Neural progenitor cell (in vitro differentiated cells): ENCODE results near the gene THBS1. TPM values are rescaled to one million over a fixed set of nuclear protein-coding genes. Genes with fewer than 3 reads are reported as not detected.

Experiments
- DNase-seq: peaks from one replicate; pipeline ENCODE4 v3.0.0-alpha.2; 2016; ENCODE audit warnings: low spot score
- H2AFZ ChIP-seq: fragments of 200-600 bp; sonication (generic); replicated peaks from 2 replicates; pipeline ENCODE4 v1.6.1; 2016; ENCODE audit warnings: antibody characterized with exemption
- H3F3A ChIP-seq: fragments of 200-600 bp; sonication (generic); 2 replicates; pipeline ENCODE4 v1.6.1; 2016; ENCODE audit warnings: antibody characterized with exemption, low read depth
- H3K27ac ChIP-seq: fragments of 200-600 bp; sonication (generic); 2 replicates; pipeline ENCODE4 v1.5.1; 2016; ENCODE audit warnings: mild to moderate bottlenecking
- H3K27me3 ChIP-seq: fragments of 200-600 bp; sonication (generic); 2 replicates; pipeline ENCODE4 v1.6.1; 2016; ENCODE audit warnings: mild to moderate bottlenecking, moderate library complexity
- H3K36me3 ChIP-seq: fragments of 200-600 bp; sonication (generic); 2 replicates; pipeline ENCODE4 v1.5.1; 2016
- H3K4me1 ChIP-seq: fragments of 200-600 bp; sonication (generic); 2 replicates; pipeline ENCODE4 v1.6.1; 2016; ENCODE audit warnings: mixed run types
- H3K4me2 ChIP-seq: fragments of 200-600 bp; sonication (generic); 2 replicates; pipeline ENCODE4 v1.6.1; 2016
- H3K4me3 ChIP-seq: fragments of 200-600 bp; sonication (generic); 2 replicates; pipeline ENCODE4 v1.5.1; 2016
- H3K79me2 ChIP-seq: fragments of 200-600 bp; sonication (generic); 2 replicates; pipeline ENCODE4 v1.6.1; 2016; ENCODE audit warnings: low read depth
- H3K9ac ChIP-seq: fragments of 200-600 bp; sonication (generic); 2 replicates; pipeline ENCODE4 v1.6.1; 2016
- H3K9me3 ChIP-seq: fragments of 200-600 bp; sonication (generic); 2 replicates; pipeline ENCODE4 v1.5.1; 2016; ENCODE audit warnings: low read depth
- H4K20me1 ChIP-seq: fragments of 200-600 bp; sonication (generic); 2 replicates; pipeline ENCODE4 v1.6.1; 2016; ENCODE audit warnings: low read depth
- H3K27ac Mint-ChIP-seq: 3 replicates; pipeline ENCODE4 v1.8.0; 2021; ENCODE audit warnings: mixed read lengths
- H3K27me3 Mint-ChIP-seq: 2 replicates; pipeline ENCODE4 v1.8.0; 2022; ENCODE audit warnings: low read depth, mild to moderate bottlenecking, inconsistent platforms, moderate library complexity, mixed read lengths; ENCODE audit not compliant: insufficient read depth
- H3K36me3 Mint-ChIP-seq: 3 replicates; pipeline ENCODE4 v1.8.0; 2021; ENCODE audit warnings: mixed read lengths
- H3K4me1 Mint-ChIP-seq: 3 replicates; pipeline ENCODE4 v1.8.0; 2021; ENCODE audit warnings: mixed read lengths
- H3K4me3 Mint-ChIP-seq: 3 replicates; pipeline ENCODE4 v1.8.0; 2021; ENCODE audit warnings: mild to moderate bottlenecking, moderate library complexity, mixed read lengths
- H3K9me3 Mint-ChIP-seq: 3 replicates; pipeline ENCODE4 v1.8.0; 2020; ENCODE audit warnings: mixed read lengths
- EZH2 ChIP-seq: fragments of 200-600 bp; sonication (generic); IDR thresholded peaks from 2 replicates; pipeline ENCODE4 v1.6.1; 2017; ENCODE audit warnings: antibody characterized with exemption, mild to moderate bottlenecking, moderate library complexity
- EZH2phosphoT487 ChIP-seq: fragments of 200-600 bp; sonication (generic); IDR thresholded peaks from 2 replicates; pipeline ENCODE4 v1.6.1; 2017; ENCODE audit warnings: antibody characterized with exemption
- total RNA-seq: library from RNA; depleted of rRNA; stranded (reverse); fragments of >200 nt; gene quantifications from 2 replicates; pipeline ENCODE4 v1.2.3, GENCODE V29; 2015; ENCODE audit warnings: low replicate concordance
- TF ChIP-seq, protein P1 (sequence below): fragments of 200-600 bp; sonication (generic); IDR thresholded peaks from 2 replicates; pipeline ENCODE4 v1.5.1; 2017; ENCODE audit warnings: antibody characterized with exemption, mild to moderate bottlenecking

The THBS1 gene
- total RNA-seq, 1 donor from 2014 or later: 14.6 TPM

- H3K4me3 Mint-ChIP-seq: no peak overlapping the region
Observed at GRCh38 chr15:39644136-39644535, 63.3 kb downstream of the THBS1 start.

GRCh38 chr15:39645138-39645975 is 64.5 kb downstream of the THBS1 start:
- Histone ChIP-seq H2AFZ (peak overlapping the region; percentile 66), H3K27me3 (no peaks in the 10 kb centered on the region), H3K27ac (no peak overlapping the region), H3K4me2 (no peak overlapping the region), H3K9ac (no peak overlapping the region), H3K9me3 (no peaks in the 10 kb centered on the region), H3K4me3 (no peak overlapping the region), H3F3A (no peaks in the 10 kb centered on the region), H3K79me2 (no peaks in the 10 kb centered on the region), H3K4me1 (peaks cover 19% of the 10 kb centered on the region), H4K20me1 (no peaks in the 10 kb centered on the region), H3K36me3 (no peaks in the 10 kb centered on the region)
- TF ChIP-seq, protein P1, sequence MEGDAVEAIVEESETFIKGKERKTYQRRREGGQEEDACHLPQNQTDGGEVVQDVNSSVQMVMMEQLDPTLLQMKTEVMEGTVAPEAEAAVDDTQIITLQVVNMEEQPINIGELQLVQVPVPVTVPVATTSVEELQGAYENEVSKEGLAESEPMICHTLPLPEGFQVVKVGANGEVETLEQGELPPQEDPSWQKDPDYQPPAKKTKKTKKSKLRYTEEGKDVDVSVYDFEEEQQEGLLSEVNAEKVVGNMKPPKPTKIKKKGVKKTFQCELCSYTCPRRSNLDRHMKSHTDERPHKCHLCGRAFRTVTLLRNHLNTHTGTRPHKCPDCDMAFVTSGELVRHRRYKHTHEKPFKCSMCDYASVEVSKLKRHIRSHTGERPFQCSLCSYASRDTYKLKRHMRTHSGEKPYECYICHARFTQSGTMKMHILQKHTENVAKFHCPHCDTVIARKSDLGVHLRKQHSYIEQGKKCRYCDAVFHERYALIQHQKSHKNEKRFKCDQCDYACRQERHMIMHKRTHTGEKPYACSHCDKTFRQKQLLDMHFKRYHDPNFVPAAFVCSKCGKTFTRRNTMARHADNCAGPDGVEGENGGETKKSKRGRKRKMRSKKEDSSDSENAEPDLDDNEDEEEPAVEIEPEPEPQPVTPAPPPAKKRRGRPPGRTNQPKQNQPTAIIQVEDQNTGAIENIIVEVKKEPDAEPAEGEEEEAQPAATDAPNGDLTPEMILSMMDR: no peak
- no peak for TF ChIP-seq EZH2
- no peak for TF ChIP-seq EZH2phosphoT487
- no peak overlapping the region for H3K27ac Mint-ChIP-seq
- H3K4me3 Mint-ChIP-seq: no peak overlapping the region
- no peaks in the 10 kb centered on the region for H3K36me3 Mint-ChIP-seq
- H3K4me1 Mint-ChIP-seq: peaks cover 41% of the 10 kb centered on the region
- no peak for DNase-seq
- H3K9me3 Mint-ChIP-seq: no peaks in the 10 kb centered on the region
- H3K27me3 Mint-ChIP-seq: peaks cover 2% of the 10 kb centered on the region

More at GRCh38 chr15:39644136-39644535, 63.3 kb downstream of the THBS1 start:
- Histone ChIP-seq H4K20me1 (no peaks in the 10 kb centered on the region), H3K79me2 (no peaks in the 10 kb centered on the region), H3K4me3 (no peak overlapping the region), H3K27me3 (no peaks in the 10 kb centered on the region), H3K9me3 (no peaks in the 10 kb centered on the region), H3K36me3 (no peaks in the 10 kb centered on the region), H3K27ac (no peak overlapping the region), H3K4me1 (peaks cover 19% of the 10 kb centered on the region), H3K9ac (no peak overlapping the region), H3K4me2 (no peak overlapping the region), H2AFZ (no peak overlapping the region), H3F3A (no peaks in the 10 kb centered on the region)
- peaks cover 41% of the 10 kb centered on the region for H3K4me1 Mint-ChIP-seq
- peak; percentile 20 for DNase-seq
- H3K36me3 Mint-ChIP-seq: no peaks in the 10 kb centered on the region
- no peak overlapping the region for H3K27ac Mint-ChIP-seq
- peaks cover 2% of the 10 kb centered on the region for H3K27me3 Mint-ChIP-seq
- TF ChIP-seq, protein P1: no peak
- no peak for TF ChIP-seq EZH2
- no peak for TF ChIP-seq EZH2phosphoT487
- no peaks in the 10 kb centered on the region for H3K9me3 Mint-ChIP-seq

DNA sequence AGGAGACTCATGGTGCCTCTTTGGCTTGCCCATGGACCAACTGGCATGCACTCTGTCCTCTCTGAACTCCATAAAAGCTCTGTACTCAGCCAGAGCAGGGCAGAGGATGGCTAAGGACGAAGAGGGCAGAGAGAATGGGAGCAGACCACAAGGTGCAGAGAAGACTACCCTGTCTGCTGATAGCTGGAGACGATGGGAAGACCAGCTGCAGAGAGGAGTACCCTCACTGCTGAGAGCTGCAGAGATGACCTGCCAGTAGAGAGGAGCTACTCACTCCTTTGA is 65.0 kb downstream of the THBS1 start:
- H3K36me3 ChIP-seq: no peaks in the 10 kb centered on the region

DNA sequence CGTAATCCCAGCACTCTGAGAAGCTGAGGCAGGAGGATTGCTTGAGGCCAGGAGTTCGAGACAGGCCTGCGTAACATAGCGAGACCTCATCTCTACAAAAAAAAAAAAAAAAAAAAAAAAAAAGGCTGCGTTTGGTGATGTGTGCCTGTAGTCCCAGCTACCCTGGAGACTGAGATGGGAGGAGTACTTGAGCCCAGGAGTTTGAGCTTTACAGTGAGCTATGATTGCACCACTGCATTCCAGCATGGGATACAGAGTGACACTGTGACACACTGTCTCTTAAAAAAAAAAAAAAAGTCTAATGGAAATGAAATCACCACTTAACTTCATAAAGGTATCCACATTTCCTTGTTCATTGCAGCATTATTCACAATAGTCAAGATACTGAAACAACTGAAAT is 65.5 kb downstream of the THBS1 start:
- no peak overlapping the region for H3K4me2 ChIP-seq
- H3F3A ChIP-seq: no peaks in the 10 kb centered on the region
- H3K79me2 ChIP-seq: no peaks in the 10 kb centered on the region
- no peak overlapping the region for H3K27ac ChIP-seq
- H3K4me3 Mint-ChIP-seq: no peak overlapping the region
- H3K9me3 Mint-ChIP-seq: no peaks in the 10 kb centered on the region
- no peak overlapping the region for H2AFZ ChIP-seq
- H3K27ac Mint-ChIP-seq: no peak overlapping the region
- TF ChIP-seq EZH2phosphoT487: no peak
- no peak for TF ChIP-seq EZH2
- TF ChIP-seq, protein P1: no peak
- DNase-seq: no peak
- H4K20me1 ChIP-seq: no peaks in the 10 kb centered on the region
- no peak overlapping the region for H3K4me3 ChIP-seq
- H3K36me3 ChIP-seq: no peaks in the 10 kb centered on the region
- peaks cover 19% of the 10 kb centered on the region for H3K4me1 ChIP-seq
- H3K9me3 ChIP-seq: no peaks in the 10 kb centered on the region
- no peaks in the 10 kb centered on the region for H3K36me3 Mint-ChIP-seq
- H3K4me1 Mint-ChIP-seq: peaks cover 30% of the 10 kb centered on the region
- H3K9ac ChIP-seq: no peak overlapping the region
- H3K27me3 Mint-ChIP-seq: peaks cover 2% of the 10 kb centered on the region
- no peaks in the 10 kb centered on the region for H3K27me3 ChIP-seq

More for the DNA sequence above, 65.0 kb downstream of the THBS1 start:
- no peak for DNase-seq
- no peaks in the 10 kb centered on the region for H3K9me3 Mint-ChIP-seq
- peaks cover 2% of the 10 kb centered on the region for H3K27me3 Mint-ChIP-seq
- Histone ChIP-seq H3K9ac (no peak overlapping the region), H3K4me1 (peaks cover 19% of the 10 kb centered on the region), H2AFZ (no peak overlapping the region), H3K79me2 (no peaks in the 10 kb centered on the region), H3F3A (no peaks in the 10 kb centered on the region), H3K27ac (no peak overlapping the region), H3K27me3 (no peaks in the 10 kb centered on the region), H3K9me3 (no peaks in the 10 kb centered on the region), H3K4me2 (no peak overlapping the region), H4K20me1 (no peaks in the 10 kb centered on the region), H3K4me3 (no peak overlapping the region)
- H3K4me3 Mint-ChIP-seq: no peak overlapping the region
- H3K4me1 Mint-ChIP-seq: peaks cover 35% of the 10 kb centered on the region
- H3K27ac Mint-ChIP-seq: no peak overlapping the region
- TF ChIP-seq EZH2phosphoT487: no peak
- H3K36me3 Mint-ChIP-seq: no peaks in the 10 kb centered on the region
